ENCODE measurements around the gene PTGES3L. TPM values are rescaled to one million over a fixed set of nuclear protein-coding genes. Genes with fewer than 3 reads are reported as not detected.
"Not testable (repeated sequence)": the region's sequence is repeated elsewhere in the genome, so short reads cannot be mapped to it uniquely, and the experiment has no call there.

PTGES3L gene
- total RNA-seq, 2 experiments from 2014 or later = 0.28 to 0.39 TPM

DNA sequence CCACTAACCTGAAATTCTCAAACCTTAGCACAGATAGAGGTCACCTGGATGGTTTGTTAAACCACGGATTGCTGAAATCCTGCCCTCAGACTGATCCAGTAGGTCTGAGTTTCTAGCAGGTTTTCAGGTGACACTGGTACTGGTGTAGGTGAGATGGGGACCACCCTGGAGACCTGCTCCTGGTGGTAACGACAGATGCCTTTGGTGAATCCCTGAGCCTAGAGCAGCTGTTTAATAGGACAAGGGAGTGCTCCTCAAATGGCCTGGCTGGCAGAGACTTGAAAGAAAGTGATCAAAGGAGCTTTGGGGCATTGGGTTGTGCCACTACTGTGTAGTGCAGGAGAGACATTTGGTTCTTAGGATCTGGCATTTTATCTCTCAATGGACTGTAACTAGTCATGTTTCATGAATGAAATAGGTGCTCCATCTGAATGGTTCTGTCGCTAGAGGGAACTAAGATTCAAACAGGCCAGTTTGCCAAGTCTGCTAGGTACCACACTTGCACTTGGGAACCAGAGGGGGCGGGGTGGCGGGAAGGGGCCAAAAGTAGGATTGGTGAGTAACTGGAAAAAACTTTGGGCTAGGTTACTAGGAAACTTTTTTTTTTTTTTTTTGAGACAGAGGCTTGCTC is 23.8 kb upstream of the PTGES3L start:
- no peak overlapping the region for H3K4me3 Mint-ChIP-seq
- POLR2A ChIA-PET = interaction anchor here (1.2 kb wide), 1 partner anchor 357 kb away, joined by 3 read pairs; no protein-coding TSS in a partner anchor
- no peaks in the 10 kb centered on the region for H3K27me3 Mint-ChIP-seq
- peak overlapping the region; percentile 46 for H3K27ac Mint-ChIP-seq
- H3K4me1 Mint-ChIP-seq = peaks cover 23% of the 10 kb centered on the region
- H3K36me3 Mint-ChIP-seq = peaks cover 23% of the 10 kb centered on the region
- DNase-seq = no peak
- H3K9me3 Mint-ChIP-seq = no peaks in the 10 kb centered on the region
- no peak for ATAC-seq (ENCODE audit: low read depth)

DNA sequence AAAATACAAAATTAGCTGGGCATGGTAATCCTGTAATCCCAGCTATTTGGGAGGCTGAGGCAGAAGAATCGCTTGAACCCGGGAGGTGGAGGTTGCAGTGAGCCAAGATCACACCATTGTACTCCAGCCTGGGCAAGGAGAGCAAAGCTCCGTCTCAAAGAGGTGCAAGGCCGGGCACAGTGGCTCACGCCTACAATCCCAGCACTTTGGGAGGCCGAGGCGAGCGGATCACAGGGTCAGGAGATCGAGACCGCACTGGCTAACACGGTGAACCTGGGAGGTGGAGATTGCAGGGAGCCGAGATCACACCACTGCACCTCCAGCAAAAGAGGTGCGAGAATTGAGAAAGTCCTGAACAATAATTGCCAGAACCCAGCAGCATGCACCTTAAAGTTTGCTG is 21.0 kb upstream of the PTGES3L start:
- Mint-ChIP-seq H3K4me1 (peaks cover 25% of the 10 kb centered on the region), H3K36me3 (peaks cover 24% of the 10 kb centered on the region)

DNA sequence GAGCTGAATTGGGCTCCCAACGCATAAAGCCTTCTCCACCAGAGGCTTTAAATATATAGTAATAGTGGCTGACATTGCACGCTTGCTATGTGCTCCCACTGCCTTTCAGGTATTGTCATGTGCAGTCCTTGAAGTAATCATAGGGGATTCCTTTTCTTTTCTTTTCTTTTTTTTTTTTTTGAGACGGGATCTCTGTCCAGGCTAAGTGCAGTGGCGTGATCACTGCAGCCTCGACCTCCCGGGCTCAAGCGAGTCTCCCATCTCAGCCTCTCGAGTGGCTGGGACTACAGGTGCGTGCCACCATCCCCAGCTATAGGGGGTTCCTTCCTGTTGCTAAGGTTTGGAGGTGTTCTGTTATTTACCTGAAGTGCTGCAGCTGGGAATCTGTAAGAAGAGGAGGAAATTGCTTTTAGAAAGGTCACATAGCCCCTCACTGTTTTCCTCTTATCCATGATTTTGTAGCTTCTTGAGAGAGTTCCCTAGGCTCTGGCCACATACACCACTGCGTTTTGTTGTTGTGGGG is 19.2 kb upstream of the PTGES3L start:
- Mint-ChIP-seq H3K36me3 (peaks cover 25% of the 10 kb centered on the region), H3K27me3 (no peaks in the 10 kb centered on the region), H3K4me1 (peaks cover 27% of the 10 kb centered on the region), H3K9me3 (no peaks in the 10 kb centered on the region), H3K27ac (peak overlapping the region; percentile 84), H3K4me3 (peak overlapping the region; percentile 92)
- DNase-seq = no peak
- POLR2A ChIA-PET = interaction anchor here (0.6 to 2.6 kb wide), 19 partner anchors 8 to 722 kb away, joined by 3 to 65 read pairs (median 8); partner anchors contain the start of genes AARSD1, BECN1, BRCA1 and DHX8
- no peak for ATAC-seq (ENCODE audit: low read depth)

More for the DNA sequence above, 21.0 kb upstream of the PTGES3L start:
- not testable (repeated sequence) for DNase-seq; H3K4me3 Mint-ChIP-seq; H3K27ac Mint-ChIP-seq; ATAC-seq (ENCODE audit: low read depth); H3K9me3 Mint-ChIP-seq; H3K27me3 Mint-ChIP-seq
- POLR2A ChIA-PET = interaction anchor here (1.1 kb wide), 1 partner anchor 322 kb away, joined by 3 read pairs; no protein-coding TSS in a partner anchor

DNA sequence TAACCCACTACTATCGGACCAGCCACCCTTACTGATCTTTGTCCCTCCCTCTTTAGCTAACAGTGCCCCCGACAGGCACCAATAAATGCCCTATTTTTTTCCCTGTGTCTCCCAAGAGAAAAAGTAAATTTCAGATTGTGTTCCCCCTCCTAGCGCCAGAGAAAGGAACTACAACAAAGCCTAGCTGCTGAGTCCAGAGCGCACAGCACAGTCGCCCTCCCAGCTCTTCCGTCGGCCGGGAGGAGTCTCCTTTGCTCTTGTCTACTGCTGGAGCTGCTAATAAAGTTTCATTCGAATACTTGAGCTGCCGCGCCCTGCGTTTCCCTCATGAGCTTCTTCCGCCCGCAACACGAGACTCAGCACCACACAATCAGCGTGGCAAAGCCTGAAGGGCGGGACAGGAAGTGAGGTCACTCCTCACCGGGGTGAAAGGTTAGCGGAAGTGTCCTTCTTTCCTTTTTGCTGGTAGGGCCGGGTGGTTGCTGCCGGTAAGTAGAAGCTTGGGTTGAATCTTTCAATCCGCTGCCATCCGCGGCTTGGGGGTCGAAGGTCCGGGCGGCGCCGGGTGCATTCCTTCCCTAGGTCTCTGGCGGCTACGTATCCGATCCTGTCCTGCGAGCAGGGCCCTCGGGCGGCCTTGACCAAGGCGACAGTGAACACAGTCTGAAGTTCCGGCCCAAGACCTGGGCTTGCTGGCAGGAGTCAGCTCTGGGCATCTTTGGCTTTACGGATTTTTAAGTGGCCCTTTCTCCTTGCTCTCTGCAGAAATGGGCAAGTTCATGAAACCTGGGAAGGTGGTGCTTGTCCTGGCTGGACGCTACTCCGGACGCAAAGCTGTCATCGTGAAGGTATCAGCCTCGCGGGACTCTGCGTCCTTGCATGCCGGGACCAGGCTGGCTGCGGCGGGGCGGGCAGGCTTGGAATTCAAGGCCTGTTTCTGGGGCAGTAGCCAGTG is 18.4 kb upstream of the PTGES3L start, which contains the start of gene RPL27:
TSS of gene RPL27 (plus strand) at position 436 of the 955 bp plus-strand sequence. CDS start at position 768, 332 bp downstream.
- H3K4me1 Mint-ChIP-seq = peaks cover 27% of the 10 kb centered on the region
- DNase-seq (peak; percentile 91), ATAC-seq (ENCODE audit: low read depth) (peak; percentile 98)
- H3K9me3 Mint-ChIP-seq = no peaks in the 10 kb centered on the region
- peak within 1 kb of the TSS; percentile 84 for H3K27ac Mint-ChIP-seq
- peaks cover 22% of the 10 kb centered on the region for H3K36me3 Mint-ChIP-seq
- POLR2A ChIA-PET = interaction anchor here (0.6 to 2.6 kb wide), 37 partner anchors 9 to 723 kb away, joined by 3 to 65 read pairs (median 5); partner anchors contain the start of genes AARSD1, AOC2, BECN1 and BRCA1
- no peaks in the 10 kb centered on the region for H3K27me3 Mint-ChIP-seq
- peak within 1 kb of the TSS; percentile 92 for H3K4me3 Mint-ChIP-seq

DNA sequence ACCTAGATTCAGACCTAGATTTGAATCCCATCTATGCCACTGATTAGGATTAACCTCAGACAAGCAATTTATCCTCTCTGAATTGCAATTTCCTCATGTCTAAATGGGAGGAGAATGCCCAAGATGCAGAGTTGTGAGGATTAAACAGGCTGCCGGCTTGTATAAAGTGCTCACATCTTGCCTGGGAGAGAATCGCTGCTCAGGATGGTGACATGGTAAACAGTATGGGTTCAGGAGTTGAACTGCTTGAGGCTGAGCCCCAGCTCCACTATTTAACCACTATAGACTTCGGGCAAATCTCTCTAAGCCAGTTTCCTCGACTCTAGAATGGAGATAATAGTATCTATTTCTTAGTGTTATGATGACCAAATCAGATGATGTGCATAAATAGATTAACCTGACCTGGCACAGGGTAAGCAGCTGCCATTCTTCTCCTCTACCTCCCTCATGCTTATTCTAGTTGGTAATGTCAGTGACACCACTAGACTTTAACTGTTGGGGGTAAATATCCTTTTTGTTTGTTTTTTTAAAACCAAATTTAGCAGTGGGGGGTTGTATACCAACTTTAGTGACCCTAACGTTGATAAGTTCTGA is 17.6 kb upstream of the PTGES3L start:
- H3K4me1 Mint-ChIP-seq = peaks cover 27% of the 10 kb centered on the region
- H3K36me3 Mint-ChIP-seq = peaks cover 26% of the 10 kb centered on the region
- DNase-seq (no peak), ATAC-seq (ENCODE audit: low read depth) (no peak)
- H3K27ac Mint-ChIP-seq = peak overlapping the region; percentile 84
- no peaks in the 10 kb centered on the region for H3K27me3 Mint-ChIP-seq
- no peaks in the 10 kb centered on the region for H3K9me3 Mint-ChIP-seq
- peak overlapping the region; percentile 92 for H3K4me3 Mint-ChIP-seq
- POLR2A ChIA-PET = interaction anchor here (0.6 to 2.6 kb wide), 34 partner anchors 10 to 724 kb away, joined by 3 to 65 read pairs (median 6); partner anchors contain the start of genes AARSD1, AOC2, BECN1 and BRCA1

DNA sequence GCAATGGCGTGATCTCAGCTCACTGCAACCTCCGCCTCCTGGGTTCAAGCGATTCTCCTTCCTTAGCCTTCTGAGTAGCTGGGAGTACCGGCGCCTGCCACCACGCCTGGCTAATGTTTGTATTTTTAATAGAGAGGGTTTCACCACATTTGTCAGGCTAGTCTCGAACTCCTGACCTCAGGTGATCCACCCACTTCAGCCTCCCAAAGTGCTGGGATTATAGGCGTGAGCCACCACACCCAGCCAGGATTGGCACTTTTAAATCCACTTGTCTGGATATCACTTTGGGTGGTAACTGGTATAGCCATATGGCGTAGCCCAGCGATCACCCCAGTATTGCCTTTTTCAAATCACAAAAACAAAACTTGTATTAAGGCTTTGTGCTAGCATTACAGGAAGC is 14.0 kb upstream of the PTGES3L start:
- Mint-ChIP-seq H3K4me1 (peaks cover 12% of the 10 kb centered on the region), H3K36me3 (peaks cover 21% of the 10 kb centered on the region)
- not testable (repeated sequence) for H3K4me3 Mint-ChIP-seq; ATAC-seq (ENCODE audit: low read depth); H3K27ac Mint-ChIP-seq; H3K9me3 Mint-ChIP-seq; DNase-seq; H3K27me3 Mint-ChIP-seq
- POLR2A ChIA-PET = interaction anchor here (0.8 kb wide), 1 partner anchor 11 kb away, joined by 6 read pairs; no protein-coding TSS in a partner anchor

DNA sequence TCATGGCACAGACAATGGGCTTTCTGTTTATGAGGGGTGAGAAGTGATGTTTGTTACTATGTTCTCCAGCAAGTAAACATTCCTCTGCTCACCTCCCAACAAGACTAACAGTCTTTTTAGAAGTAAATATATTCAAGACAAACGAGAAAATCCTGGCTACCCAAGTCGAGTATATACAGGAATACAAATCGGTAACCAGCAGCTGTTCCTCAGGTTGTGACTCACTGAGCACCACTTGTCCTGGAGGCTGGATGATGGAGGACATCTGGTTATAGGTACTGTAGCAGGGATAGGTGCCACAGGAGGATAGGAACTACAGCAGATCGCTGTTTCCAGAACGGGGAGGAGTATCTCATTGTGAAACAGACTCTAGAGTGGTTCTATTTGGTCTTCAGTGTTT is 13.0 kb upstream of the PTGES3L start:
- DNase-seq (no peak), ATAC-seq (ENCODE audit: low read depth) (no peak)
- POLR2A ChIA-PET = interaction anchor here (0.6 kb wide), 1 partner anchor 426 kb away, joined by 3 read pairs; the partner anchor contains the start of gene MLX
- peaks cover 11% of the 10 kb centered on the region for H3K4me1 Mint-ChIP-seq
- no peak overlapping the region for H3K27ac Mint-ChIP-seq
- no peaks in the 10 kb centered on the region for H3K27me3 Mint-ChIP-seq
- no peaks in the 10 kb centered on the region for H3K9me3 Mint-ChIP-seq
- no peak overlapping the region for H3K4me3 Mint-ChIP-seq
- H3K36me3 Mint-ChIP-seq = peaks cover 22% of the 10 kb centered on the region

DNA sequence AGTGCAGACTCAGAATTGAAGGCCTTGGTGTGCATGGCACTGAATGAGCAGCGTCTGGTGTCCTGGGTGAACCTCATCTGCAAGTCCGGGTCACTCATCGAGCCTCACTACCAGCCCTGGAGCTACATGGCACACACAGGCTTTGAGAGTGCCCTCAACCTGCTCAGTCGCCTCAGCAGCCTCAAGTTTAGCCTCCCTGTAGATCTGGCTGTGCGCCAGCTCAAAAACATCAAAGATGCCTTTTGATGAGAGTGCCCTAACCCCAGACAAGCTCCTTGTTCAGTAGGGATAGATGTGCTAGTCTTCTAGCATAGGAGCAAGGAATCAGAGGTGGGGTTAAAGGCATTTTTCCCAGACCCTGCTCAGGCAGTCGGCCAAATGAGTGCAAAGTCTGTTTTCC is 11.6 kb upstream of the PTGES3L start:
- no peaks in the 10 kb centered on the region for H3K9me3 Mint-ChIP-seq
- H3K27me3 Mint-ChIP-seq = no peaks in the 10 kb centered on the region
- no peak overlapping the region for H3K4me3 Mint-ChIP-seq
- peaks cover 24% of the 10 kb centered on the region for H3K36me3 Mint-ChIP-seq
- no peak for DNase-seq
- peaks cover 1% of the 10 kb centered on the region for H3K4me1 Mint-ChIP-seq
- H3K27ac Mint-ChIP-seq = no peak overlapping the region
- no peak for ATAC-seq (ENCODE audit: low read depth)
- POLR2A ChIA-PET = no interaction called here

DNA sequence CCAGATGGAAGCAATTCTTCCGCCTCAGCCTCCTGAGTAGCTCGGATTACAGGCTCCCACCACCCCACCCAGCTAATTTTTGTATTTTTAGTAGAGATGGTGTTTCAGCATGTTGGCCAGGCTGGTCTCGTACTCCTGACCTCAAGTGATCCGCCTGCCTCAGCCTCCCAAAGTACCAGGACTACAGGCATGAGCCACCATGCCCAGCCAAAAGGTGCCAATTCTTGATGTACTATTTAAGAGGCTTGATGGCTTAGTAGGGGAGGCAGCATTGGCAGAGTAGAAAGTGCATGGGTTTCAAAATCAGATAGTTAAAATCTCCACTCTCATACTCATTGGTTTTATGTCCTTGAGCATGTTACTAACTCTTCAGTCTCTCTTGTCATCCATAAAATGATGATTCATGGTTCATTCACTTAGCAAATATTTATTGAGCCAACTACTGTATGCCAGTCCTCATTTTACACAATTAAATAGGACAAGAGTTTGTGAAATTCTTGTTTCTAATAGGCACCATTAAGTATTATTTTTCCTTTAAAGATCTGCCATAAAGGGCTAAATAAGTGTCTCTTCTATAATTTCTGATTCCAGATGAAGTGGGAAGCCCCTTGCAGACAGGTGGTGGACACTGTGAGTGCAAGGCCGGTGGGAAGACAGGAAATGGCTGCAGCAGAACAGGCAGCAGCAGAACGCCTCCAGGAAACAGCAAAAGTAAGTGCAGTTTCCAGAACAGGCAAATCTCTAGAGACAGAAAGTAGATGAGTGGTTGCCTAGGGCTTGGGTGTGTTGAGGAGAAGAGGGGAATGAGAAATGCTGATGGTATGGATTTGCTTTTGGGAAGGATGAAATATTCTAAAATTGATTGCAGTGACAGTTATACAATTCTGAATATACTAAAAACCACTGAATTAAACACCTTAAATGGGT is 10.1 kb upstream of the PTGES3L start:
- Mint-ChIP-seq H3K9me3 (no peaks in the 10 kb centered on the region), H3K4me1 (peaks cover 6% of the 10 kb centered on the region), H3K27ac (no peak overlapping the region), H3K4me3 (no peak overlapping the region), H3K27me3 (no peaks in the 10 kb centered on the region), H3K36me3 (peaks cover 34% of the 10 kb centered on the region)
- POLR2A ChIA-PET = no interaction called here
- DNase-seq (no peak), ATAC-seq (ENCODE audit: low read depth) (no peak)

DNA sequence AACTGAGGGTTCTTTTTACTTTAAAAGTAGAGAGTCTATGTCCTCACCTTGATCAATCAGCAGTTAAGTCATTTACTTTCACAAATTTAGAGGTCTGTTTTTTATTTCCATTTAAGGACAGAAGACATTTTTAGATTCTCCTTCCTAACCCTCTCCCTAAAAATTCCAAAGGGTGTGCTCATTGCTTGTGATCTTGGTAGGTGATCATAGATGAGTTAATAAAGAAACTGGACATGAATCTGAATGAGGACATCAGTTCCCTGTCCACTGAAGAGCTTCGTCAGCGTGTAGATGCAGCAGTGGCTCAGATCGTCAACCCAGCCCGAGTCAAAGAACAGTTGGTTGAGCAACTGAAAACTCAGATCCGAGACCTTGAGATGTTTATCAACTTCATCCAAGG is 9.3 kb upstream of the PTGES3L start:
- POLR2A ChIA-PET = no interaction called here
- peaks cover 33% of the 10 kb centered on the region for H3K36me3 Mint-ChIP-seq
- no peak for DNase-seq
- H3K4me1 Mint-ChIP-seq = peaks cover 9% of the 10 kb centered on the region
- no peak overlapping the region for H3K4me3 Mint-ChIP-seq
- no peak overlapping the region for H3K27ac Mint-ChIP-seq
- no peak for ATAC-seq (ENCODE audit: low read depth)
- no peaks in the 10 kb centered on the region for H3K27me3 Mint-ChIP-seq
- H3K9me3 Mint-ChIP-seq = no peaks in the 10 kb centered on the region

DNA sequence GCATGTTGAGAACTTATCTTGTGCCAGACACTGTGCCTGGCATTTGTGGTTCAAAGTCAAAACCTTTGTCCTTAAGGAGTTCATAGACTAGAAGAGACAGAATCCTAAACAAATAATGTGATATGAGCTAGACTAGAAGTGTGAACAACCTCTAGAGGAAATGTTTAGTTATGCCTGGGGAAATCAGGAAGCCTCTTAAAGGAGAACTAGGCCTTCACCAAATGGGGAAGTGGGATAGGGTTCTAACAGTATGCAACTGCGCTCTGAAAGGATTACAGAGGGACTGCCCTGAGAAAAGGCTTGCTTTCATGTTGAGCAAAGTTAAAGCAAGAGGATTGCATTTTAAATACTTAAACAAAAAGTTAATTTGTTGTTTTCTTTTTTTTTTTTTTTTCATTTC is 5.3 kb upstream of the PTGES3L start:
- Mint-ChIP-seq H3K4me1 (peaks cover 24% of the 10 kb centered on the region), H3K36me3 (peaks cover 29% of the 10 kb centered on the region), H3K27ac (no peak overlapping the region), H3K27me3 (no peaks in the 10 kb centered on the region), H3K4me3 (no peak overlapping the region), H3K9me3 (no peaks in the 10 kb centered on the region)
- ATAC-seq (ENCODE audit: low read depth) = no peak
- no peak for DNase-seq
- POLR2A ChIA-PET = no interaction called here

DNA sequence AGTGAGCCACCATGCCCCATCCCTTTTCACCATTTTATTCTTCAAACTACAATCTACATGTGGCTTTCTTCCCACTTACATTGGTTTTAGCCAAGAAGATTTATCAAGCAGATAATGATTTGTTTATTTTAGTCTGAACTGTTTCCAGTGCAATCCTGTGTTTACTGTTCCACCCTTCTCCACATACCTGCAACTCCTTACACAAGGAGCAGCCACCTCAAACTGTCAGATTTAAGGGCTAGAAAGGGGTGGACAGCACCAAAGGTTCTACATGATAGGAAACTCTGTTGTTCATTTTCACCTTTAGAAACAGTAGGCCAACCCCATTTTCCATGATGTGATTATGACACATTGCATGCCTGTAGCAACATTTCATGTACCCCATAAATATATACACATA is 2.4 kb upstream of the PTGES3L start:
- H3K4me3 Mint-ChIP-seq = peak overlapping the region; percentile 99

More for the DNA sequence above, 2.4 kb upstream of the PTGES3L start:
- DNase-seq = no peak
- Mint-ChIP-seq H3K4me1 (peaks cover 32% of the 10 kb centered on the region), H3K27ac (peak overlapping the region; percentile 12), H3K9me3 (no peaks in the 10 kb centered on the region), H3K27me3 (peaks cover 3% of the 10 kb centered on the region), H3K36me3 (peaks cover 17% of the 10 kb centered on the region)
- POLR2A ChIA-PET = interaction anchor here (0.7 kb wide), 1 partner anchor 16 kb away, joined by 3 read pairs; the partner anchor contains the start of gene RPL27
- ATAC-seq (ENCODE audit: low read depth) = no peak

All from activated naive CD8-positive, alpha-beta T cell treated with anti-CD3 and anti-CD28 coated beads, Interleukin-2, amount 10 ng/mL, durations not matched to agents 7 days and 5 days (primary cell).